ENCODE results near the gene TUBA4B. TPM values are rescaled to one million over a fixed set of nuclear protein-coding genes. Genes with fewer than 3 reads are reported as not detected.

Gene TUBA4B
- total RNA-seq, 4 donors from 2014 or later: not detected

DNA sequence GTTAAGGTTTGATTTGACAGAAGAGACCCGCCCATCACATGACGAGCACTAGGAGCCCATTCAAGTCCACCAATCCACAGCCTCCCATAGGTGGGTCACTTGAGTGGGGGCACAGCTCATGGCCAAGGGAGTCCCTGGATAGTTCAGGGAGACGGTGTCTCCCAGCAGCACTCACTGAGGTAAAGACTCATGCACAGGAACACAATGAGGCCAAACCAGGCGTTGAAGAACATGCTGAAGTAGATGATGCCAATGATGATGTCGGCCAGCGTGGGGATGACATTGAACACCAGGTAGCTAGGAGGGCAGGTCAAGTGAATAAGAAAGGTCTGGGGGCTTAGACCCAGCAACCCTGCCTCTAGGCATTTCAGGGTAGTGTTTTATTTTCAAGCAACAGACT is 38.3 kb upstream of the TUBA4B start:
- no peak overlapping the region for H3K27ac ChIP-seq
- no peak for DNase-seq
- no peaks in the 10 kb centered on the region for H3K27me3 ChIP-seq
- H3K4me1 ChIP-seq: peaks cover 5 to 27% (median 10%) of the 10 kb centered on the region in 4 donors
- no peak overlapping the region for H3K4me3 ChIP-seq
- peaks cover 0 to 19% (median 0%) of the 10 kb centered on the region in 3 donors for H3K36me3 ChIP-seq
- no peaks in the 10 kb centered on the region for H3K9me3 ChIP-seq
- no peak for TF ChIP-seq POLR2A (IDR thresholded peaks at IDR 0.05)
- TF ChIP-seq, protein P1, sequence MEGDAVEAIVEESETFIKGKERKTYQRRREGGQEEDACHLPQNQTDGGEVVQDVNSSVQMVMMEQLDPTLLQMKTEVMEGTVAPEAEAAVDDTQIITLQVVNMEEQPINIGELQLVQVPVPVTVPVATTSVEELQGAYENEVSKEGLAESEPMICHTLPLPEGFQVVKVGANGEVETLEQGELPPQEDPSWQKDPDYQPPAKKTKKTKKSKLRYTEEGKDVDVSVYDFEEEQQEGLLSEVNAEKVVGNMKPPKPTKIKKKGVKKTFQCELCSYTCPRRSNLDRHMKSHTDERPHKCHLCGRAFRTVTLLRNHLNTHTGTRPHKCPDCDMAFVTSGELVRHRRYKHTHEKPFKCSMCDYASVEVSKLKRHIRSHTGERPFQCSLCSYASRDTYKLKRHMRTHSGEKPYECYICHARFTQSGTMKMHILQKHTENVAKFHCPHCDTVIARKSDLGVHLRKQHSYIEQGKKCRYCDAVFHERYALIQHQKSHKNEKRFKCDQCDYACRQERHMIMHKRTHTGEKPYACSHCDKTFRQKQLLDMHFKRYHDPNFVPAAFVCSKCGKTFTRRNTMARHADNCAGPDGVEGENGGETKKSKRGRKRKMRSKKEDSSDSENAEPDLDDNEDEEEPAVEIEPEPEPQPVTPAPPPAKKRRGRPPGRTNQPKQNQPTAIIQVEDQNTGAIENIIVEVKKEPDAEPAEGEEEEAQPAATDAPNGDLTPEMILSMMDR (IDR thresholded peaks at IDR 0.05): no peak

DNA sequence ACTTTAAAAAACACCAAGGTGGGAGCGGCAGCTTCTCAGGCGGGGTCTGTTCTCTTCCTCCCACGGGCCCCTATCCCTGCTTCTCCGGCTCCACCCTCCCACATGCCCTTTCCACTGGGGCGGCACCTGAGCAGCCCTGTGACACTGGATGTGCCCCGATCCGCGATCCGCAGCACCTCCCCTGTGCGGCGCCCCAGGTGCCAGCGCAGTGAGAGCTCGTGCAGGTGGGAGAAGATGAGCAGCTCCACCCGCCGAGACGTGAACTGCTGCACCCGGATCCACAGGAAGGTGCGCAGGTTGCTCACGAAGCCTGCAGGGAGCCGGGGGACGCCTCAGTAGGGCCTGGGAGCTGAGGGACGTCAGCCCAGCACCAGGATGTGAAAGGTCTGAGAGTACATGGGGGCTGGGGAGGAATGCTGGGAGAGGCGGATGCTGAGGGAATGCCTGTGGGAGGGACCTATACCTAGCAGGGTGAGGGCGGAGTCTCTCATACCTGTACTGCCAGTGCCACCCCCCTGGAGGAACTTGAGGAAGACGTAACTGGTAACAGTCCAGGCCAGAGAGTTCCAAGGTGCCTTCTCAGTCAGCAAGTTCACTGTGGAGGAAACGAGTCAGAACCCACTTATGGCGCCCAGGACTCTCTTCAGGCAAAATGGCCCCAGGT is 37.0 kb upstream of the TUBA4B start:
- Histone ChIP-seq H3K4me3 (no peak overlapping the region), H3K4me1 (peaks cover 4 to 32% (median 10%) of the 10 kb centered on the region in 4 donors), H3K9me3 (no peaks in the 10 kb centered on the region), H3K27me3 (no peaks in the 10 kb centered on the region), H3K36me3 (peaks cover 0 to 25% (median 0%) of the 10 kb centered on the region in 3 donors), H3K27ac (no peak overlapping the region)
- no peak for DNase-seq
- TF ChIP-seq POLR2A (IDR thresholded peaks at IDR 0.05): no peak
- TF ChIP-seq, protein P1 (IDR thresholded peaks at IDR 0.05): no peak

DNA sequence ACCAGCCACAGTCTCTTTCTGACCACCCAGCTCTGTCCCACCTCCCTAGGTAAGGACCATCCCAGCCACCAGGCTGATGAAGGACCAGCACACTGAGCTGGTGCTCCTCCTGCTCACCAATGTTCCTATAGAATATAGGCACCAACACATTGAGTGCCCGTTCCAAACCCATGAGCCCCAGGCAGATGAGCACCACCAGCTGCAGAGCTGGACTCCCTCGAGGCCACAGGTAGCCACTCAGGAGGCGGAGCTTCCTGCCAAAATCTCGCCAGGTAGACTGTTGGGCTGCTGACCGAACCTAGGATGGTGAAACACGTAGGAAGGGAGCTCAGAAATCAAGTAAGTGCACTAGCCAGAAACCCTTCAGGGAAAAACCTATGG is 36.5 kb upstream of the TUBA4B start:
- no peak for DNase-seq
- Histone ChIP-seq H3K27ac (no peak overlapping the region), H3K4me1 (peaks cover 0 to 32% (median 10%) of the 10 kb centered on the region in 4 donors), H3K9me3 (no peaks in the 10 kb centered on the region), H3K36me3 (peaks cover 0 to 31% (median 0%) of the 10 kb centered on the region in 3 donors), H3K4me3 (no peak overlapping the region), H3K27me3 (no peaks in the 10 kb centered on the region)
- no peak for TF ChIP-seq POLR2A (IDR thresholded peaks at IDR 0.05)
- TF ChIP-seq, protein P1 (IDR thresholded peaks at IDR 0.05): no peak

DNA sequence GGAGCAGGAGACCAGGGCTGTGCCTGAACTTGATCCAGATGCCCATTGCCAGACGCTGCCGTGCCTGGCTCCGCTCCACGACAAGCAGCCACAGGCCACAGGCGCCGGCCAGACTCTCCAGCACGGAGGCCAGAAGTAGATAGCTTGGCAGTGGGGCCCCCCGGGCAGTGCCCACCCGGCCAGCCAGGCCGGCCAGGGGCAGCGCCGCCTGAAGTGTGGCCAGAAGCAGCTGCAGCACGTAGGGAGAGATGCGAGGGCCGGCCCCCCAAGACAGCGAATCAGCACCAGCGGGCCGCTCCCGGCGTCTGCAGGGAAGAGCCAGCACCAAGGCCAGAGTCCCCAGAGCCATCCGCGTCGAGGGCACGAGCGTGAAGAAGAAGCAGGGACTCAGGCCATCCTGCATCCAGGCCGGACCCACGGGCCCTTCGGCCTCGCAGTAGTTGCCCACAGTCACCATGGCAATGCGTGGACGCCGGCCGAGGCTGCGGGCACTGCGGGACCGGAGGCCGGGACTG is 34.8 kb upstream of the TUBA4B start:
- Histone ChIP-seq H3K4me1 (peaks cover 0 to 32% (median 10%) of the 10 kb centered on the region in 4 donors), H3K36me3 (peaks cover 0 to 48% (median 0%) of the 10 kb centered on the region in 3 donors), H3K27me3 (no peaks in the 10 kb centered on the region), H3K27ac (peak overlapping the region; percentile 79 to 94 (median 85)), H3K9me3 (no peaks in the 10 kb centered on the region), H3K4me3 (peak overlapping the region; percentile 50 to 59 (median 56))
- no peak for TF ChIP-seq POLR2A (IDR thresholded peaks at IDR 0.05)
- TF ChIP-seq, protein P1 (IDR thresholded peaks at IDR 0.05): peak in 2 of 6 experiments; percentile 3 to 14
- DNase-seq: peak; percentile 22 to 76 (median 70)

DNA sequence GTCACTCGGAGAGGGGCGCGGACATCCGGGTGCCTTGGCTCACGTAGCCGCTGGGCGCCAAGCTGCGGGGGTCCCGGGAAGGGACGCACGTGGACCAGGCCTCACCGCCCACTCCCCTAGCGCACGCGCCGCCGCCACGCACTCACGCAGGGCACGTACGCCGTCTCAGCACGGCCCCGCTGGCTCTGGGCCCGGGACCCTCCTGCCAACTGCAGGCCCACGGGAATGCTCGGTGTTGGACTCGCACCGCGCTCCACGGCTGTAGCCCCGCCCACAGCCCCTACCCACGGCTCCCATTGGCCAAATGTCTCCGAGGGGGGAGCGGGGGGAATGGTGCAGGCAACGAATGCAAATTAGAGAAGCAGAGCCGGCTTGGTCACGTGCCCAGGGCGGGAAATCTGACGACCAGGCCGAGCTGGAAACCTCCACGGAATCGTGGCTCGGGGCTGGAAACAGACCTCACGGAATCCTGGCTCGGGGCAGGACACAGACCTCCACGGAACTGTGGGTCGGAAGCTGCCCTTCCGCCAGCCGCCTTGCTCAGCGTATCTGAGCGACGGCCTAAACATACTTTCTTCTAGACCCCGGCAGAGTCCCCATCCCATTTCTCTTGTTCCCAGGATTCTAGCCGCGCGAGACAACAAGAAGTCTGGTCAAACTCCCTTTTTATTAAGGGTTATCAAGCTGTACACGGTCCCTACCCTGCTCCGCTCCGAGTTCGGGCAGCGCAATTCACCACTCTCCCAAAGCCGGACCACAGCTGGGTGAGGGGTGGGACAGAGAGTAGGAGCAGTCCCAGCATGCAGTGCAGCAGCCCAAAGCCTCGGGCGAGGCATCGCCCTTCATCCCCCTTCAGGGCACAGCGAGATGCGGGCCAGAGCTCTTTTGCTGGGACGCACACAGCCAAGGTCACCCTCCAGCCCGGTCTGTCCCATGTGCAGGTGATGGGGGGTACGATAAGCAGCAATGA is 34.0 kb upstream of the TUBA4B start, which contains the start of gene ABCB6:
Gene ABCB6, minus strand, starts transcription at position 227 of the 970 bp plus-strand sequence. CDS start 285 bp downstream, outside the sequence.
- TF ChIP-seq POLR2A (IDR thresholded peaks at IDR 0.05): peak; percentile 51 to 59
- TF ChIP-seq, protein P1 (IDR thresholded peaks at IDR 0.05): peak in 1 of 6 experiments; percentile 9
- DNase-seq: peak; percentile 94 to 97 (median 96)
- no peaks in the 10 kb centered on the region for H3K27me3 ChIP-seq
- H3K36me3 ChIP-seq: peaks cover 0 to 53% (median 0%) of the 10 kb centered on the region in 3 donors
- H3K9me3 ChIP-seq: no peaks in the 10 kb centered on the region
- H3K27ac ChIP-seq: peak within 1 kb of the TSS; percentile 79 to 94 (median 85)
- peak within 1 kb of the TSS; percentile 50 to 59 (median 56) for H3K4me3 ChIP-seq
- H3K4me1 ChIP-seq: peaks cover 0 to 32% (median 10%) of the 10 kb centered on the region in 4 donors
